ENCODE results near the gene SLC9B2.

The SLC9B2 gene

DNA sequence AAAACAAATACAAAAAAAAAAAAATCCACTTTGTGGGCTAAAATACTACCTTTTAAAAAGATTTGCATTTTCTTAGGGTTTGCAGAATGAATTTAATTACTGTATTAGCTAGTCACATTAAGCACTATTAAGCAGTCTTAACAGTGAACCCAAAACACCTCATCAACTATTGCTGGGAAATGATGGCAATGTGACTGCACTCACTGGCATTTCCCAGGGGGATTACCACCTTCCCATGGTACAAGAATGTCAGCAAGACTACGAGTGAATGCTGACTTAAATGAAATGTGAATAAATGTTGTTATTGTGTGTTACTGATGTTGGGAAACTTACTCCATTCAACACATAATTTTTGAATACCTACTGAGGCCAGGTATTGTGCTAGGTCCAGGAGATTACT is 10.0 kb upstream of the SLC9B2 start:
- ATAC-seq: no peak
- TF ChIP-seq, protein P1, sequence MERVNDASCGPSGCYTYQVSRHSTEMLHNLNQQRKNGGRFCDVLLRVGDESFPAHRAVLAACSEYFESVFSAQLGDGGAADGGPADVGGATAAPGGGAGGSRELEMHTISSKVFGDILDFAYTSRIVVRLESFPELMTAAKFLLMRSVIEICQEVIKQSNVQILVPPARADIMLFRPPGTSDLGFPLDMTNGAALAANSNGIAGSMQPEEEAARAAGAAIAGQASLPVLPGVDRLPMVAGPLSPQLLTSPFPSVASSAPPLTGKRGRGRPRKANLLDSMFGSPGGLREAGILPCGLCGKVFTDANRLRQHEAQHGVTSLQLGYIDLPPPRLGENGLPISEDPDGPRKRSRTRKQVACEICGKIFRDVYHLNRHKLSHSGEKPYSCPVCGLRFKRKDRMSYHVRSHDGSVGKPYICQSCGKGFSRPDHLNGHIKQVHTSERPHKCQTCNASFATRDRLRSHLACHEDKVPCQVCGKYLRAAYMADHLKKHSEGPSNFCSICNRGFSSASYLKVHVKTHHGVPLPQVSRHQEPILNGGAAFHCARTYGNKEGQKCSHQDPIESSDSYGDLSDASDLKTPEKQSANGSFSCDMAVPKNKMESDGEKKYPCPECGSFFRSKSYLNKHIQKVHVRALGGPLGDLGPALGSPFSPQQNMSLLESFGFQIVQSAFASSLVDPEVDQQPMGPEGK (CRISPR knock-in tag; IDR thresholded peaks at IDR 0.05; ENCODE audit: borderline replicate concordance): no peak
- TF ChIP-seq ARNTL (CRISPR knock-in tag; IDR thresholded peaks at IDR 0.05; ENCODE audit: borderline replicate concordance, low read depth) (no peak), OSR1 (CRISPR knock-in tag; IDR thresholded peaks at IDR 0.05) (no peak), ZC3H10 (CRISPR knock-in tag; IDR thresholded peaks at IDR 0.05) (no peak), ESRRG (CRISPR knock-in tag; IDR thresholded peaks at IDR 0.05) (no peak), GLIS3 (CRISPR knock-in tag; IDR thresholded peaks at IDR 0.05) (no peak), ZNF70 (CRISPR knock-in tag; IDR thresholded peaks at IDR 0.05) (no peak), ZFP3 (CRISPR knock-in tag; IDR thresholded peaks at IDR 0.05) (no peak), ISL1 (CRISPR knock-in tag; IDR thresholded peaks at IDR 0.05) (no peak), CSDC2 (CRISPR knock-in tag; IDR thresholded peaks at IDR 0.05) (no peak), RARB (CRISPR knock-in tag; IDR thresholded peaks at IDR 0.05) (no peak), PPARA (CRISPR knock-in tag; IDR thresholded peaks at IDR 0.05; ENCODE audit: borderline replicate concordance) (no peak)
- TF ChIP-seq, protein P2, sequence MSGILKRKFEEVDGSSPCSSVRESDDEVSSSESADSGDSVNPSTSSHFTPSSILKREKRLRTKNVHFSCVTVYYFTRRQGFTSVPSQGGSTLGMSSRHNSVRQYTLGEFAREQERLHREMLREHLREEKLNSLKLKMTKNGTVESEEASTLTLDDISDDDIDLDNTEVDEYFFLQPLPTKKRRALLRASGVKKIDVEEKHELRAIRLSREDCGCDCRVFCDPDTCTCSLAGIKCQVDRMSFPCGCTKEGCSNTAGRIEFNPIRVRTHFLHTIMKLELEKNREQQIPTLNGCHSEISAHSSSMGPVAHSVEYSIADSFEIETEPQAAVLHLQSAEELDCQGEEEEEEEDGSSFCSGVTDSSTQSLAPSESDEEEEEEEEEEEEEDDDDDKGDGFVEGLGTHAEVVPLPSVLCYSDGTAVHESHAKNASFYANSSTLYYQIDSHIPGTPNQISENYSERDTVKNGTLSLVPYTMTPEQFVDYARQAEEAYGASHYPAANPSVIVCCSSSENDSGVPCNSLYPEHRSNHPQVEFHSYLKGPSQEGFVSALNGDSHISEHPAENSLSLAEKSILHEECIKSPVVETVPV (CRISPR knock-in tag; IDR thresholded peaks at IDR 0.05): no peak
- TF ChIP-seq, protein P3, sequence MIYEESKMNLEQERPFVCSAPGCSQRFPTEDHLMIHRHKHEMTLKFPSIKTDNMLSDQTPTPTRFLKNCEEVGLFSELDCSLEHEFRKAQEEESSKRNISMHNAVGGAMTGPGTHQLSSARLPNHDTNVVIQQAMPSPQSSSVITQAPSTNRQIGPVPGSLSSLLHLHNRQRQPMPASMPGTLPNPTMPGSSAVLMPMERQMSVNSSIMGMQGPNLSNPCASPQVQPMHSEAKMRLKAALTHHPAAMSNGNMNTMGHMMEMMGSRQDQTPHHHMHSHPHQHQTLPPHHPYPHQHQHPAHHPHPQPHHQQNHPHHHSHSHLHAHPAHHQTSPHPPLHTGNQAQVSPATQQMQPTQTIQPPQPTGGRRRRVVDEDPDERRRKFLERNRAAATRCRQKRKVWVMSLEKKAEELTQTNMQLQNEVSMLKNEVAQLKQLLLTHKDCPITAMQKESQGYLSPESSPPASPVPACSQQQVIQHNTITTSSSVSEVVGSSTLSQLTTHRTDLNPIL (CRISPR knock-in tag; IDR thresholded peaks at IDR 0.05; ENCODE audit: low read depth): no peak

DNA sequence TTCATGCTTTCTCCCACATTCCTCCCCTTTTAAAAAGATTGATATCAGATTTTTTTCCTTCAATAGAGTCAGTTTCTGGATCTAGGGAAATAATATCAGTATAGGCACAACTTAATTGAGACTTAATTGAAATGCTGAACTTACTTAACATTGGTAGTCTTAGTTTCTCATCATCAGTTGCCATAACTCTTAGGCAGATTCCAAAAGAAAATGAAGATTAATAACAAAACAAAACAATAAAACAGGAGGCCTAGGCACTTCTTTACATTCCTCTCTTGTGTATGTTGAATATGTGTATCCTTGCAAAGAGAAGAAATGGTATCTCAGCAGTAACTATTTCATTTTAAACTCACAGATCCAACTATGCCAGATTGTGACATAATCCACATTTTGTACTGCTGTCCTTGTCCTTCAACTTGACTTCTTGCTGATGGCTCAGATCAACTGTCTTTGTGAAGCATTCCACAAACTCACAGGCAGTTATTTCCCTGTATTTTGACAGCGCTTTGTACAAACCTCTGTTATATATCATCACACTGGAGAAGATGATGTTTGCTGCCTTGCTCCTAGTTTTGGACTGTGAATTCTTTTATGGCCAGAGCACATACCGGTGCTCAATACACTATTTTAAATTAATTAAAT is 9.1 kb upstream of the SLC9B2 start:
- ATAC-seq: no peak
- no peak for TF ChIP-seq ZC3H10 (CRISPR knock-in tag; IDR thresholded peaks at IDR 0.05)
- TF ChIP-seq ESRRG (CRISPR knock-in tag; IDR thresholded peaks at IDR 0.05): no peak
- TF ChIP-seq TOX (CRISPR knock-in tag; IDR thresholded peaks at IDR 0.05; ENCODE audit: borderline replicate concordance): no peak
- TF ChIP-seq BACH2 (CRISPR knock-in tag; IDR thresholded peaks at IDR 0.05; ENCODE audit: borderline replicate concordance): no peak
- no peak for TF ChIP-seq SNAI2 (CRISPR knock-in tag; IDR thresholded peaks at IDR 0.05)
- no peak for TF ChIP-seq GLIS3 (CRISPR knock-in tag; IDR thresholded peaks at IDR 0.05)
- no peak for TF ChIP-seq PPARA (CRISPR knock-in tag; IDR thresholded peaks at IDR 0.05; ENCODE audit: borderline replicate concordance)
- no peak for TF ChIP-seq TCF4 (CRISPR knock-in tag; IDR thresholded peaks at IDR 0.05; ENCODE audit: borderline replicate concordance)
- TF ChIP-seq ZNF565 (CRISPR knock-in tag; conservative IDR thresholded peaks at IDR 0.05; ENCODE audit: low read depth): no peak
- TF ChIP-seq, protein P4, sequence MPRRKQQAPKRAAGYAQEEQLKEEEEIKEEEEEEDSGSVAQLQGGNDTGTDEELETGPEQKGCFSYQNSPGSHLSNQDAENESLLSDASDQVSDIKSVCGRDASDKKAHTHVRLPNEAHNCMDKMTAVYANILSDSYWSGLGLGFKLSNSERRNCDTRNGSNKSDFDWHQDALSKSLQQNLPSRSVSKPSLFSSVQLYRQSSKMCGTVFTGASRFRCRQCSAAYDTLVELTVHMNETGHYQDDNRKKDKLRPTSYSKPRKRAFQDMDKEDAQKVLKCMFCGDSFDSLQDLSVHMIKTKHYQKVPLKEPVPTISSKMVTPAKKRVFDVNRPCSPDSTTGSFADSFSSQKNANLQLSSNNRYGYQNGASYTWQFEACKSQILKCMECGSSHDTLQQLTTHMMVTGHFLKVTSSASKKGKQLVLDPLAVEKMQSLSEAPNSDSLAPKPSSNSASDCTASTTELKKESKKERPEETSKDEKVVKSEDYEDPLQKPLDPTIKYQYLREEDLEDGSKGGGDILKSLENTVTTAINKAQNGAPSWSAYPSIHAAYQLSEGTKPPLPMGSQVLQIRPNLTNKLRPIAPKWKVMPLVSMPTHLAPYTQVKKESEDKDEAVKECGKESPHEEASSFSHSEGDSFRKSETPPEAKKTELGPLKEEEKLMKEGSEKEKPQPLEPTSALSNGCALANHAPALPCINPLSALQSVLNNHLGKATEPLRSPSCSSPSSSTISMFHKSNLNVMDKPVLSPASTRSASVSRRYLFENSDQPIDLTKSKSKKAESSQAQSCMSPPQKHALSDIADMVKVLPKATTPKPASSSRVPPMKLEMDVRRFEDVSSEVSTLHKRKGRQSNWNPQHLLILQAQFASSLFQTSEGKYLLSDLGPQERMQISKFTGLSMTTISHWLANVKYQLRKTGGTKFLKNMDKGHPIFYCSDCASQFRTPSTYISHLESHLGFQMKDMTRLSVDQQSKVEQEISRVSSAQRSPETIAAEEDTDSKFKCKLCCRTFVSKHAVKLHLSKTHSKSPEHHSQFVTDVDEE (CRISPR knock-in tag; IDR thresholded peaks at IDR 0.05): no peak
- no peak for TF ChIP-seq ZNF8 (CRISPR knock-in tag; IDR thresholded peaks at IDR 0.05)
- no peak for TF ChIP-seq ISL1 (CRISPR knock-in tag; IDR thresholded peaks at IDR 0.05)
- TF ChIP-seq, protein P5, sequence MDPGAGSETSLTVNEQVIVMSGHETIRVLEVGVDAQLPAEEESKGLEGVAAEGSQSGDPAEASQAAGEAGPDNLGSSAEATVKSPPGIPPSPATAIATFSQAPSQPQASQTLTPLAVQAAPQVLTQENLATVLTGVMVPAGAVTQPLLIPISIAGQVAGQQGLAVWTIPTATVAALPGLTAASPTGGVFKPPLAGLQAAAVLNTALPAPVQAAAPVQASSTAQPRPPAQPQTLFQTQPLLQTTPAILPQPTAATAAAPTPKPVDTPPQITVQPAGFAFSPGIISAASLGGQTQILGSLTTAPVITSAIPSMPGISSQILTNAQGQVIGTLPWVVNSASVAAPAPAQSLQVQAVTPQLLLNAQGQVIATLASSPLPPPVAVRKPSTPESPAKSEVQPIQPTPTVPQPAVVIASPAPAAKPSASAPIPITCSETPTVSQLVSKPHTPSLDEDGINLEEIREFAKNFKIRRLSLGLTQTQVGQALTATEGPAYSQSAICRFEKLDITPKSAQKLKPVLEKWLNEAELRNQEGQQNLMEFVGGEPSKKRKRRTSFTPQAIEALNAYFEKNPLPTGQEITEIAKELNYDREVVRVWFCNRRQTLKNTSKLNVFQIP (CRISPR knock-in tag; IDR thresholded peaks at IDR 0.05; ENCODE audit: borderline replicate concordance, low read depth): no peak
- TF ChIP-seq ZFP3 (CRISPR knock-in tag; IDR thresholded peaks at IDR 0.05): no peak

Measured in SK-N-SH treated with all-trans-retinoic acid at 6 μM for 48 hours (cell line).